ENCODE results near the gene TSSK2.

GRCh38 chr22:19137384-19138216, 6.5 kb downstream of the TSSK2 start:
- no peak for TF ChIP-seq EZH2 (IDR thresholded peaks at IDR 0.05)
- TF ChIP-seq POLR2AphosphoS5 (IDR thresholded peaks at IDR 0.05; ENCODE audit: borderline replicate concordance, low read depth, low read length) = no peak
